H1 (cell line): ENCODE results near the gene ESYT1. TPM values are rescaled to one million over a fixed set of nuclear protein-coding genes. Genes with fewer than 3 reads are reported as not detected.

Experiments used
- KDM1A ChIP-seq: fragments of 200-600, 300-600 bp; sonication (generic); IDR thresholded peaks from 2 replicates; pipeline ENCODE4 v1.7.1; 2016; ENCODE audit warnings: mild to moderate bottlenecking, low read length, borderline replicate concordance
- NRF1 ChIP-seq: IDR thresholded peaks from 2 replicates; pipeline ENCODE4 v1.6.1; 2011; ENCODE audit warnings: mild to moderate bottlenecking, low read depth, low read length, improper control_type of control experiment
- SUZ12 ChIP-seq: fragments of 200-600 bp; sonication (generic); IDR thresholded peaks from 2 replicates; pipeline ENCODE4 v1.6.1; 2012; ENCODE audit warnings: mild to moderate bottlenecking, inconsistent platforms, low read length, moderate library complexity, mixed read lengths
- YY1 ChIP-seq: IDR thresholded peaks from 2 replicates; pipeline ENCODE4 v1.6.1; 2011; ENCODE audit warnings: low read depth, mild to moderate bottlenecking, low read length
- polyA plus RNA-seq, 7 experiments: library from polyadenylated mRNA; depleted of rRNA in 3 of 7; stranded (reverse) in 5 of 7; unstranded in 2 of 7; fragments of >200 nt in 5 of 7; fragments of 200-250 nt in 2 of 7; gene quantifications; 1 replicate in 5 of 7; 2 replicates in 1 of 7; 4 replicates in 1 of 7; pipeline versions ENCODE4 v1.2.1 to v1.2.3, GENCODE V29; 2011 to 2013; ENCODE audit warnings: missing spikeins in 2 of 7, mixed read lengths in 2 of 7
- total RNA-seq: library from RNA; stranded (reverse); fragmentation: NEBNext Ultra II Directional; extraction: Animal tissue kit (Norgen Biotek cat#: 25700); gene quantifications from 2 replicates; pipeline ENCODE4 v1.2.1, GENCODE V29; 2021

ESYT1 gene
- total and polyA plus RNA-seq, 2 of the 8 experiments (the other 6 are each of a cell fraction or from before 2014, with no cell fraction given): 86.9 to 165 TPM

DNA sequence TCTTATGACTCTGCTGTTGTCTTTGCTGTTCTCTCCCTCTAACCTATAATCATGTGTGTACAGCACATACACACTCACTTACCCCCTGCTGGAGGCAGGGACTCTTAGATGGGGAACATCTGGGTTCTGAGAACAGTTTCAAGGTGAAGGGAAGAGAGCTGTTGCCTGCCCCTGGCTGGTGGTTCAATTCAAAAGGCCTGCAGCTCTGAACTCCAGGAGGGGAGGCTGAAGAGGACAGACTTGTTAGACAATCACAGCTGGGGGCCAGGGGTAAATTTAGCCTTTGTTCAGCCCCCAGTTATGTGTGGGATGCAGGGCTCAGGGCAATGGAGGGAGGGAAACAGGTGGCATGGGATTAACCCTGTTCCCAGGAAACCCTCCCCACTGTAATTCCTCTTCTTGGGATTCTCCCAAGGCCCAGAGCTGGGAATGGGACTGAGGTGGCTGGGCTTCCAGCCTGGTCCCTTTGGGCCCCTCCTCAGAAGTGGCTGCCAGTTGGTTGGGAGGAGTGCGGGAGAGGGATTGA, 26.2 kb downstream of the ESYT1 start (continued):
- TF ChIP-seq YY1: no peak
- TF ChIP-seq SUZ12: no peak
- no peak for TF ChIP-seq KDM1A
- no peak for TF ChIP-seq NRF1
